Endodermal cell (in vitro differentiated cells): ENCODE results near the gene KDM1A. TPM values are rescaled to one million over a fixed set of nuclear protein-coding genes. Genes with fewer than 3 reads are reported as not detected.

Source experiments
- DNase-seq: peaks from one replicate; pipeline ENCODE4 v3.0.0-alpha.2; 2017
- H3K27ac ChIP-seq: 2 replicates; pipeline ENCODE4 v1.5.1; 2013; ENCODE audit warnings: mild to moderate bottlenecking, low read depth, low read length, moderate library complexity
- H3K27me3 ChIP-seq: 2 replicates; pipeline ENCODE4 v1.6.1; 2013; ENCODE audit warnings: mild to moderate bottlenecking, low read length, moderate library complexity; ENCODE audit not compliant: insufficient read depth, control insufficient read depth, poor library complexity, severe bottlenecking
- H3K36me3 ChIP-seq: 2 replicates; pipeline ENCODE4 v1.7.0; 2013; ENCODE audit warnings: mild to moderate bottlenecking, low read length, moderate library complexity; ENCODE audit not compliant: control insufficient read depth, insufficient read depth
- H3K4me1 ChIP-seq: one replicate; pipeline ENCODE4 v1.7.0; 2013; ENCODE audit warnings: low read length; ENCODE audit not compliant: control insufficient read depth, insufficient read depth
- H3K4me3 ChIP-seq: 2 replicates; pipeline ENCODE4 v1.5.1; 2013; ENCODE audit warnings: mild to moderate bottlenecking, low read length, moderate library complexity
- H3K9ac ChIP-seq: 2 replicates; pipeline ENCODE4 v1.6.1; 2013; ENCODE audit warnings: mild to moderate bottlenecking, low read length, moderate library complexity; ENCODE audit not compliant: poor library complexity, severe bottlenecking; ENCODE audit errors: extremely low read depth
- H3K9me3 ChIP-seq: 2 replicates; pipeline ENCODE4 v1.6.1; 2013; ENCODE audit warnings: mild to moderate bottlenecking, low read length, moderate library complexity; ENCODE audit not compliant: control insufficient read depth
- H3K27ac Mint-ChIP-seq: 2 replicates; pipeline ENCODE4 v1.8.0; 2020; ENCODE audit warnings: mixed read lengths
- H3K27me3 Mint-ChIP-seq: 2 replicates; pipeline ENCODE4 v1.8.0; 2021; ENCODE audit warnings: mild to moderate bottlenecking, mixed read lengths; ENCODE audit not compliant: insufficient read depth
- H3K36me3 Mint-ChIP-seq: 2 replicates; pipeline ENCODE4 v1.8.0; 2020; ENCODE audit warnings: low read depth, mixed read lengths
- H3K4me1 Mint-ChIP-seq: 2 replicates; pipeline ENCODE4 v1.8.0; 2020; ENCODE audit warnings: mixed read lengths
- H3K4me3 Mint-ChIP-seq: 2 replicates; pipeline ENCODE4 v1.8.0; 2020; ENCODE audit warnings: mild to moderate bottlenecking, moderate library complexity, mixed read lengths
- H3K9me3 Mint-ChIP-seq: 2 replicates; pipeline ENCODE4 v1.8.0; 2020; ENCODE audit warnings: mild to moderate bottlenecking, mixed read lengths
- WGBS, 2 experiments: methylation state at CpG; one replicate each; pipeline versions ENCODE4 v1.1.5 to v1.1.7; 2013; ENCODE audit warnings: missing lambda C conversion rate in 2 of 2, mixed read lengths in 1 of 2; ENCODE audit not compliant: insufficient coverage in 1 of 2, insufficient read length in 1 of 2; 5-methylcytosine and 5-hydroxymethylcytosine counted together
- total RNA-seq, 2 donors: library from RNA; stranded (reverse); fragmentation: NEBNext Ultra II Directional in 1 of 2; extraction: Animal tissue kit (Norgen Biotek cat#: 25700) in 1 of 2; gene quantifications; 2 replicates in 1 of 2; 3 replicates in 1 of 2; pipeline ENCODE4 v1.2.1, GENCODE V29; 2021
- TF ChIP-seq, protein P1 (sequence below): fragments of 200-600 bp; sonication (generic); conservative IDR thresholded peaks from 2 replicates; pipeline ENCODE4 v1.5.0; 2021; ENCODE audit warnings: antibody characterized with exemption, mild to moderate bottlenecking

KDM1A gene
- total RNA-seq, 2 donors from 2014 or later = 153 to 204 TPM

DNA sequence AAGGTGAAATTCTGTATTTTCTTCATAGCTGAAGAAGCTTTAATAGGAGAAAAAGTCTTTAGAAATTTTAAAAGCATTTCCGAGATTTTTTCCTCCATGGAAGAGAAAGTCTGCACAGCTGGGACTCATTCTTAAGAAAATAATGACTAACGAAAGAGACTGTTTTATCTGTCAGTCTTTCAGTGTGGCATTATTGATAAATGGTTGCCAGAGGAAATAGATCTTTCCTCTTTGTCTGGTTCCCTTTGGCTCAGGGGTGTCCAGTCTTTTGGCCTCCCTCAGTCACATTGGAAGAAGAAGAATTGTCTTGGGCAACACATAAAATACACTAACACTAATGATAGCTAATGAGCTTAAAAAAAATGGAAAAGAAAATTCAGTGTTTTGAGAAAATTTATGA, 49.9 kb downstream of the KDM1A start:
- Histone ChIP-seq H3K4me1 (no peaks in the 10 kb centered on the region), H3K4me3 (no peak overlapping the region), H3K36me3 (peaks cover 88% of the 10 kb centered on the region), H3K9me3 (no peaks in the 10 kb centered on the region), H3K27me3 (no peaks in the 10 kb centered on the region), H3K9ac (no peak overlapping the region), H3K27ac (no peak overlapping the region)
- H3K9me3 Mint-ChIP-seq = no peaks in the 10 kb centered on the region
- no peak overlapping the region for H3K27ac Mint-ChIP-seq
- WGBS, 2 experiments = 83 to 94% methylated on average over 2 of the region's 2 CpGs
- TF ChIP-seq, protein P1, sequence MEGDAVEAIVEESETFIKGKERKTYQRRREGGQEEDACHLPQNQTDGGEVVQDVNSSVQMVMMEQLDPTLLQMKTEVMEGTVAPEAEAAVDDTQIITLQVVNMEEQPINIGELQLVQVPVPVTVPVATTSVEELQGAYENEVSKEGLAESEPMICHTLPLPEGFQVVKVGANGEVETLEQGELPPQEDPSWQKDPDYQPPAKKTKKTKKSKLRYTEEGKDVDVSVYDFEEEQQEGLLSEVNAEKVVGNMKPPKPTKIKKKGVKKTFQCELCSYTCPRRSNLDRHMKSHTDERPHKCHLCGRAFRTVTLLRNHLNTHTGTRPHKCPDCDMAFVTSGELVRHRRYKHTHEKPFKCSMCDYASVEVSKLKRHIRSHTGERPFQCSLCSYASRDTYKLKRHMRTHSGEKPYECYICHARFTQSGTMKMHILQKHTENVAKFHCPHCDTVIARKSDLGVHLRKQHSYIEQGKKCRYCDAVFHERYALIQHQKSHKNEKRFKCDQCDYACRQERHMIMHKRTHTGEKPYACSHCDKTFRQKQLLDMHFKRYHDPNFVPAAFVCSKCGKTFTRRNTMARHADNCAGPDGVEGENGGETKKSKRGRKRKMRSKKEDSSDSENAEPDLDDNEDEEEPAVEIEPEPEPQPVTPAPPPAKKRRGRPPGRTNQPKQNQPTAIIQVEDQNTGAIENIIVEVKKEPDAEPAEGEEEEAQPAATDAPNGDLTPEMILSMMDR = no peak
- H3K36me3 Mint-ChIP-seq = peaks cover 76% of the 10 kb centered on the region
- no peaks in the 10 kb centered on the region for H3K27me3 Mint-ChIP-seq
- no peak overlapping the region for H3K4me3 Mint-ChIP-seq
- no peak for DNase-seq
- peaks cover 8% of the 10 kb centered on the region for H3K4me1 Mint-ChIP-seq

DNA sequence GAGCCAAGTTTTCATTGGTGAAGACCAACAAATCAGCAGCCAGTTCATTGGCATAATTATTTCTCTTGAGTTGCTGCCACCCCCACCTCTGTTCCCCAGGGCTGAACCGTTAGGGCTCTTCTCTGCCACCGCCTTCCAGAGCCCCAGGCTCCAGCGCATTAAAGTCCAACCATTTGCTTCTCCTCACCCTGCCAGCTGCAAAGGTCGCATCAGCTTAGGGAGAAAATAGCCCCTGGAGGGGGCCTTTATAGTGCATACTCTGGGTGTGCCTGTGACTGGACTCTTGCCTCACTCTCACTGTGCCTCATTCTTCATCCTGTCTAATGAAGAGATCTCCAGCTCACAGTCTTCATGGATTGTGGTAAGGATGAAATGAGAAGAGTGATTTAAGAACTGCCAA, 50.4 kb downstream of the KDM1A start:
- Histone ChIP-seq H3K4me1 (no peaks in the 10 kb centered on the region), H3K9me3 (no peaks in the 10 kb centered on the region), H3K36me3 (peaks cover 86% of the 10 kb centered on the region), H3K9ac (no peak overlapping the region), H3K4me3 (no peak overlapping the region), H3K27ac (no peak overlapping the region), H3K27me3 (no peaks in the 10 kb centered on the region)
- H3K36me3 Mint-ChIP-seq = peaks cover 76% of the 10 kb centered on the region
- peaks cover 8% of the 10 kb centered on the region for H3K4me1 Mint-ChIP-seq
- WGBS, 2 experiments = 95 to 97% methylated on average over 3 to 4 of the region's 4 CpGs
- TF ChIP-seq, protein P1 = no peak
- H3K27me3 Mint-ChIP-seq = no peaks in the 10 kb centered on the region
- no peak overlapping the region for H3K4me3 Mint-ChIP-seq
- no peak for DNase-seq
- H3K27ac Mint-ChIP-seq = peak overlapping the region; percentile 13
- H3K9me3 Mint-ChIP-seq = no peaks in the 10 kb centered on the region

- no peaks in the 10 kb centered on the region for H3K27me3 ChIP-seq
- H3K9me3 Mint-ChIP-seq = no peaks in the 10 kb centered on the region
- H3K9me3 ChIP-seq = no peaks in the 10 kb centered on the region
- TF ChIP-seq, protein P1 = no peak
- H3K4me3 ChIP-seq = no peak overlapping the region
- H3K4me1 ChIP-seq = no peaks in the 10 kb centered on the region
- H3K27ac Mint-ChIP-seq = no peak overlapping the region
- H3K4me3 Mint-ChIP-seq = no peak overlapping the region
- DNase-seq = no peak
- no peaks in the 10 kb centered on the region for H3K4me1 Mint-ChIP-seq
- no peak overlapping the region for H3K27ac ChIP-seq
- H3K36me3 Mint-ChIP-seq = peaks cover 75% of the 10 kb centered on the region
- H3K27me3 Mint-ChIP-seq = no peaks in the 10 kb centered on the region
- H3K9ac ChIP-seq = no peak overlapping the region
- H3K36me3 ChIP-seq = peaks cover 83% of the 10 kb centered on the region
Measured at GRCh38 chr1:23074012-23074411, 54.7 kb downstream of the KDM1A start.
